Adipocyte (in vitro differentiated cells): ENCODE results near the gene XCR1.

Experiments
- DNase-seq: peaks from one replicate; pipeline ENCODE4 v3.0.0-alpha.2; 2015; ENCODE audit warnings: low read depth
- H3K27me3 ChIP-seq: replicated peaks from 2 replicates; pipeline ENCODE4 v1.7.0; 2013; ENCODE audit warnings: mild to moderate bottlenecking, low read length, moderate library complexity; ENCODE audit not compliant: control insufficient read depth, insufficient read depth
- H3K36me3 ChIP-seq: 2 replicates; pipeline ENCODE4 v1.7.0; 2013; ENCODE audit warnings: low read length, mild to moderate bottlenecking, moderate library complexity; ENCODE audit not compliant: control insufficient read depth, insufficient read depth, severe bottlenecking
- H3K4me1 ChIP-seq: 2 replicates; pipeline ENCODE4 v1.7.0; 2013; ENCODE audit warnings: mild to moderate bottlenecking, low read length, moderate library complexity; ENCODE audit not compliant: control insufficient read depth, insufficient read depth
- H3K4me3 ChIP-seq: 2 replicates; pipeline ENCODE4 v1.7.0; 2013; ENCODE audit warnings: mild to moderate bottlenecking, low read length, moderate library complexity
- H3K9ac ChIP-seq: 2 replicates; pipeline ENCODE4 v1.7.0; 2013; ENCODE audit warnings: mild to moderate bottlenecking, low read length, moderate library complexity
- H3K9me3 ChIP-seq: 2 replicates; pipeline ENCODE4 v1.7.0; 2013; ENCODE audit warnings: mild to moderate bottlenecking, low read length, moderate library complexity; ENCODE audit not compliant: control insufficient read depth

The XCR1 gene

GRCh38 chr3:45979378-45979777 lies 47.9 kb downstream of the XCR1 start:
- no peak overlapping the region for H3K9ac ChIP-seq
- no peaks in the 10 kb centered on the region for H3K27me3 ChIP-seq
- no peak overlapping the region for H3K4me3 ChIP-seq
- no peak for DNase-seq
- H3K36me3 ChIP-seq, result peaks cover 84% of the 10 kb centered on the region
- H3K4me1 ChIP-seq, result peaks cover 12% of the 10 kb centered on the region
- no peaks in the 10 kb centered on the region for H3K9me3 ChIP-seq

- Histone ChIP-seq H3K36me3 (peaks cover 74% of the 10 kb centered on the region), H3K9me3 (no peaks in the 10 kb centered on the region)
Measured at GRCh38 chr3:45978006-45978761, 49.1 kb downstream of the XCR1 start.

GRCh38 chr3:45976191-45977091 lies 50.8 kb downstream of the XCR1 start:
- H3K36me3 ChIP-seq, result peaks cover 59% of the 10 kb centered on the region

More at GRCh38 chr3:45978006-45978761, 49.1 kb downstream of the XCR1 start:
- no peak for DNase-seq
- Histone ChIP-seq H3K4me1 (peaks cover 14% of the 10 kb centered on the region), H3K27me3 (no peaks in the 10 kb centered on the region), H3K4me3 (no peak overlapping the region), H3K9ac (no peak overlapping the region)

GRCh38 chr3:45975686-45976085 lies 51.6 kb downstream of the XCR1 start:
- Histone ChIP-seq H3K36me3 (peaks cover 53% of the 10 kb centered on the region), H3K9me3 (no peaks in the 10 kb centered on the region), H3K27me3 (no peaks in the 10 kb centered on the region), H3K4me1 (peaks cover 16% of the 10 kb centered on the region), H3K4me3 (no peak overlapping the region), H3K9ac (no peak overlapping the region)
- no peak for DNase-seq

More at GRCh38 chr3:45976191-45977091, 50.8 kb downstream of the XCR1 start:
- DNase-seq, result no peak
- no peaks in the 10 kb centered on the region for H3K9me3 ChIP-seq
- peaks cover 22% of the 10 kb centered on the region for H3K4me1 ChIP-seq
- H3K4me3 ChIP-seq, result no peak overlapping the region
- no peaks in the 10 kb centered on the region for H3K27me3 ChIP-seq
- H3K9ac ChIP-seq, result no peak overlapping the region

- no peak for DNase-seq
- Histone ChIP-seq H3K27me3 (no peaks in the 10 kb centered on the region), H3K9ac (no peak overlapping the region), H3K4me3 (no peak overlapping the region), H3K9me3 (no peaks in the 10 kb centered on the region), H3K36me3 (peaks cover 55% of the 10 kb centered on the region), H3K4me1 (peaks cover 13% of the 10 kb centered on the region)
Measured at GRCh38 chr3:45974686-45975085, 52.6 kb downstream of the XCR1 start.

- Histone ChIP-seq H3K36me3 (peaks cover 47% of the 10 kb centered on the region), H3K9ac (no peak overlapping the region), H3K27me3 (no peaks in the 10 kb centered on the region), H3K4me3 (no peak overlapping the region), H3K9me3 (no peaks in the 10 kb centered on the region), H3K4me1 (peaks cover 16% of the 10 kb centered on the region)
- DNase-seq, result peak; percentile 92
Measured at GRCh38 chr3:45972534-45973402, 54.5 kb downstream of the XCR1 start.

- H3K4me3 ChIP-seq, result no peak overlapping the region
- H3K9me3 ChIP-seq, result no peaks in the 10 kb centered on the region
- no peak for DNase-seq
- H3K27me3 ChIP-seq, result no peaks in the 10 kb centered on the region
- H3K36me3 ChIP-seq, result peaks cover 51% of the 10 kb centered on the region
- H3K4me1 ChIP-seq, result peaks cover 16% of the 10 kb centered on the region
- no peak overlapping the region for H3K9ac ChIP-seq
Measured at GRCh38 chr3:45969953-45970352, 57.3 kb downstream of the XCR1 start.

- peaks cover 55% of the 10 kb centered on the region for H3K36me3 ChIP-seq
- no peak overlapping the region for H3K4me3 ChIP-seq
- no peaks in the 10 kb centered on the region for H3K9me3 ChIP-seq
- no peak overlapping the region for H3K9ac ChIP-seq
- DNase-seq, result no peak
- H3K4me1 ChIP-seq, result peaks cover 16% of the 10 kb centered on the region
- H3K27me3 ChIP-seq, result no peaks in the 10 kb centered on the region
Measured at GRCh38 chr3:45969116-45969515, 58.2 kb downstream of the XCR1 start.

- H3K27me3 ChIP-seq, result no peaks in the 10 kb centered on the region
- no peak overlapping the region for H3K4me3 ChIP-seq
- no peaks in the 10 kb centered on the region for H3K9me3 ChIP-seq
- DNase-seq, result peak; percentile 71
- H3K9ac ChIP-seq, result no peak overlapping the region
- H3K36me3 ChIP-seq, result peaks cover 59% of the 10 kb centered on the region
- peaks cover 16% of the 10 kb centered on the region for H3K4me1 ChIP-seq
Measured at GRCh38 chr3:45968706-45969105, 58.6 kb downstream of the XCR1 start.

GRCh38 chr3:45968149-45968548 lies 59.1 kb downstream of the XCR1 start:
- Histone ChIP-seq H3K9ac (no peak overlapping the region), H3K4me3 (no peak overlapping the region), H3K36me3 (peaks cover 64% of the 10 kb centered on the region), H3K27me3 (no peaks in the 10 kb centered on the region), H3K9me3 (no peaks in the 10 kb centered on the region), H3K4me1 (peaks cover 14% of the 10 kb centered on the region)
- no peak for DNase-seq
